ENCODE results near the gene CEP164. TPM values are rescaled to one million over a fixed set of nuclear protein-coding genes. Genes with fewer than 3 reads are reported as not detected.

CEP164 gene
- total RNA-seq, 1 donor from 2014 or later = 21.6 TPM

- intact Hi-C loops (cut with DNase I) = no loop called here
- H3K27me3 ChIP-seq = no peaks in the 10 kb centered on the region
- H3K36me3 ChIP-seq = peaks cover 0 to 47% of the 10 kb centered on the region in 2 donors
- no peak within 1 kb of the TSS for H3K27ac ChIP-seq
- TF ChIP-seq CTCF (IDR thresholded peaks at IDR 0.05) = no peak
- no peak for DNase-seq (ENCODE audit: extremely low spot score in 2 of 2)
- H3K4me3 ChIP-seq = no peak within 1 kb of the TSS
- H3K4me1 ChIP-seq = no peaks in the 10 kb centered on the region
- H3K9me3 ChIP-seq = no peaks in the 10 kb centered on the region
Measured at GRCh38 chr11:117290809-117291396, 36.8 kb upstream of the CEP164 start, which contains the start of gene BACE1-AS. Gene BACE1-AS (plus strand): TSS chr11:117291346.

- Histone ChIP-seq H3K36me3 (peaks cover 0 to 36% of the 10 kb centered on the region in 2 donors), H3K27me3 (no peaks in the 10 kb centered on the region), H3K4me1 (no peaks in the 10 kb centered on the region), H3K4me3 (no peak overlapping the region), H3K27ac (no peak overlapping the region), H3K9me3 (no peaks in the 10 kb centered on the region)
- no peak for DNase-seq (ENCODE audit: extremely low spot score in 2 of 2)
- intact Hi-C loops (cut with DNase I) = no loop called here
- TF ChIP-seq POLR2A (IDR thresholded peaks at IDR 0.05) (no peak), CTCF (IDR thresholded peaks at IDR 0.05) (no peak), POLR2AphosphoS5 (IDR thresholded peaks at IDR 0.05; ENCODE audit: insufficient read depth in 1 of 2, low read depth in 1 of 2) (no peak)
Measured at GRCh38 chr11:117292616-117293015, 35.0 kb upstream of the CEP164 start.

- Histone ChIP-seq H3K36me3 (peaks cover 0 to 18% of the 10 kb centered on the region in 2 donors), H3K27ac (no peak overlapping the region), H3K27me3 (no peaks in the 10 kb centered on the region), H3K4me3 (no peak overlapping the region), H3K4me1 (peaks cover 13% of the 10 kb centered on the region), H3K9me3 (no peaks in the 10 kb centered on the region)
- no peak for DNase-seq (ENCODE audit: extremely low spot score in 2 of 2)
- no peak for TF ChIP-seq CTCF (IDR thresholded peaks at IDR 0.05)
- no peak for TF ChIP-seq POLR2AphosphoS5 (IDR thresholded peaks at IDR 0.05; ENCODE audit: insufficient read depth in 1 of 2, low read depth in 1 of 2)
- TF ChIP-seq POLR2A (IDR thresholded peaks at IDR 0.05) = no peak
- intact Hi-C loops (cut with DNase I) = no loop called here
Measured at GRCh38 chr11:117295438-117296137, 32.1 kb upstream of the CEP164 start.

- TF ChIP-seq POLR2A (IDR thresholded peaks at IDR 0.05) = no peak
- no peak for TF ChIP-seq CTCF (IDR thresholded peaks at IDR 0.05)
- H3K27me3 ChIP-seq = no peaks in the 10 kb centered on the region
- no peak overlapping the region for H3K27ac ChIP-seq
- H3K36me3 ChIP-seq = peaks cover 0 to 6% of the 10 kb centered on the region in 2 donors
- peaks cover 20% of the 10 kb centered on the region for H3K4me1 ChIP-seq
- no peak overlapping the region for H3K4me3 ChIP-seq
- H3K9me3 ChIP-seq = no peaks in the 10 kb centered on the region
- no peak for DNase-seq (ENCODE audit: extremely low spot score in 2 of 2)
- intact Hi-C loops (cut with DNase I) = no loop called here
Measured at GRCh38 chr11:117296881-117297280, 30.8 kb upstream of the CEP164 start.

- TF ChIP-seq POLR2A (IDR thresholded peaks at IDR 0.05) (no peak), POLR2AphosphoS5 (IDR thresholded peaks at IDR 0.05; ENCODE audit: insufficient read depth in 1 of 2, low read depth in 1 of 2) (no peak)
- Histone ChIP-seq H3K27me3 (no peaks in the 10 kb centered on the region), H3K36me3 (peaks cover 0 to 6% of the 10 kb centered on the region in 2 donors), H3K27ac (no peak overlapping the region), H3K9me3 (no peaks in the 10 kb centered on the region), H3K4me1 (peaks cover 20% of the 10 kb centered on the region), H3K4me3 (no peak overlapping the region)
- intact Hi-C loops (cut with DNase I) = no loop called here
- no peak for DNase-seq (ENCODE audit: extremely low spot score in 2 of 2)
Measured at GRCh38 chr11:117298195-117298594, 29.5 kb upstream of the CEP164 start.

All from vagina (tissue), 2 donors.